SK-N-SH treated with all-trans-retinoic acid at 6 μM for 48 hours (cell line): ENCODE results near the gene ERP27.

Source experiments
- ATAC-seq: fragments of 200-7000 bp; cut with Tn5 transposase; 3 replicates; pipeline ENCODE4 v1.9.1; 2020; ENCODE audit warnings: mild to moderate bottlenecking, moderate library complexity
- ARNTL ChIP-seq: fragments of 450-650 bp; formaldehyde crosslinking; IDR thresholded peaks from 2 replicates; pipeline ENCODE4 v1.5.0; 2020; ENCODE audit warnings: low read depth, mild to moderate bottlenecking, moderate library complexity, borderline replicate concordance
- BACH2 ChIP-seq: fragments of 250-450 bp; sonication (Bioruptor Pico); IDR thresholded peaks from 2 replicates; pipeline ENCODE4 v1.9.0; 2021; ENCODE audit warnings: mild to moderate bottlenecking, borderline replicate concordance
- CREB5 ChIP-seq: fragments of 250-450 bp; sonication (Bioruptor Pico); IDR thresholded peaks from 2 replicates; pipeline ENCODE4 v1.5.1; 2020; ENCODE audit warnings: low read depth, mild to moderate bottlenecking, moderate library complexity
- CSDC2 ChIP-seq: fragments of 250-450 bp; sonication (Bioruptor Pico); IDR thresholded peaks from 2 replicates; pipeline ENCODE4 v1.5.0; 2020; ENCODE audit warnings: mild to moderate bottlenecking, moderate library complexity
- CSRNP3 ChIP-seq: fragments of 250-450 bp; sonication (Bioruptor Pico); IDR thresholded peaks from 2 replicates; pipeline ENCODE4 v1.5.1; 2021; ENCODE audit warnings: mild to moderate bottlenecking, moderate library complexity
- ESRRG ChIP-seq: fragments of 250-450 bp; sonication (Bioruptor Pico); IDR thresholded peaks from 2 replicates; pipeline ENCODE4 v1.6.1; 2021; ENCODE audit warnings: mild to moderate bottlenecking
- GLIS3 ChIP-seq: fragments of 250-450 bp; sonication (Bioruptor Pico); IDR thresholded peaks from 2 replicates; pipeline ENCODE4 v1.5.0; 2020; ENCODE audit warnings: mild to moderate bottlenecking, moderate library complexity
- ISL1 ChIP-seq: fragments of 250-450 bp; sonication (Bioruptor Pico); IDR thresholded peaks from 2 replicates; pipeline ENCODE4 v2.1.2; 2022; ENCODE audit warnings: mild to moderate bottlenecking, moderate library complexity
- PATZ1 ChIP-seq: fragments of 250-450 bp; sonication (Bioruptor Pico); IDR thresholded peaks from 2 replicates; pipeline ENCODE4 v1.8.0; 2020; ENCODE audit warnings: mild to moderate bottlenecking, moderate library complexity, borderline replicate concordance
- POU6F1 ChIP-seq: fragments of 250-450 bp; sonication (Bioruptor Pico); IDR thresholded peaks from 2 replicates; pipeline ENCODE4 v1.8.0; 2021; ENCODE audit warnings: low read depth, mild to moderate bottlenecking, moderate library complexity, borderline replicate concordance
- PPARA ChIP-seq: fragments of 250-450 bp; sonication (Bioruptor Pico); IDR thresholded peaks from 2 replicates; pipeline ENCODE4 v1.5.0; 2020; ENCODE audit warnings: mild to moderate bottlenecking, borderline replicate concordance
- RARB ChIP-seq: fragments of 250-450 bp; sonication (Bioruptor Pico); IDR thresholded peaks from 2 replicates; pipeline ENCODE4 v1.8.0; 2021; ENCODE audit warnings: mild to moderate bottlenecking, moderate library complexity
- SNAI2 ChIP-seq: fragments of 250-450 bp; sonication (Bioruptor Pico); IDR thresholded peaks from 2 replicates; pipeline ENCODE4 v1.5.0; 2020; ENCODE audit warnings: mild to moderate bottlenecking, moderate library complexity
- TOX ChIP-seq: fragments of 250-450 bp; sonication (Bioruptor Pico); IDR thresholded peaks from 2 replicates; pipeline ENCODE4 v1.8.0; 2021; ENCODE audit warnings: mild to moderate bottlenecking, moderate library complexity, borderline replicate concordance
- TSHZ2 ChIP-seq: fragments of 250-450 bp; sonication (Bioruptor Pico); IDR thresholded peaks from 2 replicates; pipeline ENCODE4 v1.5.0; 2020; ENCODE audit warnings: mild to moderate bottlenecking, moderate library complexity
- ZC3H10 ChIP-seq: fragments of 250-450 bp; sonication (Bioruptor Pico); IDR thresholded peaks from 2 replicates; pipeline ENCODE4 v1.5.1; 2021; ENCODE audit warnings: mild to moderate bottlenecking, moderate library complexity
- ZFP3 ChIP-seq: fragments of 250-450 bp; sonication (Bioruptor Pico); IDR thresholded peaks from 2 replicates; pipeline ENCODE4 v1.5.0; 2020; ENCODE audit warnings: mild to moderate bottlenecking, moderate library complexity
- ZNF565 ChIP-seq: fragments of 450-650 bp; formaldehyde crosslinking; conservative IDR thresholded peaks from 2 replicates; pipeline ENCODE4 v1.5.0; 2020; ENCODE audit warnings: low read depth, mild to moderate bottlenecking, moderate library complexity
- ZNF70 ChIP-seq: fragments of 450-650 bp; formaldehyde crosslinking; IDR thresholded peaks from 2 replicates; pipeline ENCODE4 v1.5.0; 2020; ENCODE audit warnings: mild to moderate bottlenecking, moderate library complexity
- ZNF8 ChIP-seq: fragments of 450-650 bp; formaldehyde crosslinking; IDR thresholded peaks from 2 replicates; pipeline ENCODE4 v1.5.0; 2020; ENCODE audit warnings: mild to moderate bottlenecking, moderate library complexity

Gene ERP27

GRCh38 chr12:14919455-14919854, 18.9 kb downstream of the ERP27 start:
- TF ChIP-seq CSRNP3 (CRISPR knock-in tag) (no peak), ARNTL (CRISPR knock-in tag) (no peak), PATZ1 (no peak), ESRRG (CRISPR knock-in tag) (no peak), TOX (no peak), ZC3H10 (no peak), ZNF70 (CRISPR knock-in tag) (no peak)
- TF ChIP-seq, all 23 proteins: peak for 0

GRCh38 chr12:14915736-14916135, 22.6 kb downstream of the ERP27 start:
- TF ChIP-seq PATZ1, result no peak
- no peak for ATAC-seq

More at GRCh38 chr12:14919455-14919854, 18.9 kb downstream of the ERP27 start:
- no peak for ATAC-seq

GRCh38 chr12:14913381-14913781, 25.0 kb downstream of the ERP27 start:
- ATAC-seq, result no peak; the same call in 2 of the 3 replicates
- TF ChIP-seq ZNF565 (CRISPR knock-in tag) (no peak), ISL1 (no peak), BACH2 (CRISPR knock-in tag) (no peak), ZC3H10 (no peak)

- no peak for ATAC-seq
- TF ChIP-seq CREB5 (CRISPR knock-in tag), result no peak
- no peak for TF ChIP-seq ZNF8 (CRISPR knock-in tag)
- TF ChIP-seq SNAI2 (CRISPR knock-in tag), result no peak
- no peak for TF ChIP-seq ZNF565 (CRISPR knock-in tag)
- TF ChIP-seq TOX, result no peak
- TF ChIP-seq TSHZ2 (CRISPR knock-in tag), result no peak
- no peak for TF ChIP-seq GLIS3 (CRISPR knock-in tag)
Observed at GRCh38 chr12:14911131-14911530, 27.2 kb downstream of the ERP27 start.

- ATAC-seq, result no peak
- TF ChIP-seq ARNTL (CRISPR knock-in tag) (no peak), ZFP3 (CRISPR knock-in tag) (no peak), POU6F1 (CRISPR knock-in tag) (no peak), RARB (CRISPR knock-in tag) (no peak), PPARA (CRISPR knock-in tag) (no peak), ZNF8 (CRISPR knock-in tag) (no peak), SNAI2 (CRISPR knock-in tag) (no peak), CSDC2 (CRISPR knock-in tag) (no peak), TOX (no peak), CSRNP3 (CRISPR knock-in tag) (no peak), ISL1 (no peak)
Observed at GRCh38 chr12:14910090-14910915, 28.0 kb downstream of the ERP27 start.
